ENCODE results near the gene GSC2.

The GSC2 gene

GRCh38 chr22:19148417-19149046 lies 1.6 kb downstream of the GSC2 start:
- no peak for DNase-seq (ENCODE audit: extremely low read depth, low read depth)
- TF ChIP-seq CTCF (IDR thresholded peaks at IDR 0.05; ENCODE audit: low read depth, low read length), result no peak

- TF ChIP-seq CTCF (IDR thresholded peaks at IDR 0.05; ENCODE audit: low read depth, low read length), result no peak
- DNase-seq (ENCODE audit: extremely low read depth, low read depth), result no peak
Observed at GRCh38 chr22:19147195-19147780, 2.8 kb downstream of the GSC2 start.

GRCh38 chr22:19146215-19146968 lies 3.7 kb downstream of the GSC2 start:
- no peak for DNase-seq (ENCODE audit: extremely low read depth, low read depth)
- TF ChIP-seq CTCF (IDR thresholded peaks at IDR 0.05; ENCODE audit: low read depth, low read length), result no peak

GRCh38 chr22:19143967-19144400 lies 6.1 kb downstream of the GSC2 start:
- DNase-seq (ENCODE audit: extremely low read depth, low read depth), result no peak
- TF ChIP-seq CTCF (IDR thresholded peaks at IDR 0.05; ENCODE audit: low read depth, low read length), result no peak

- TF ChIP-seq CTCF (IDR thresholded peaks at IDR 0.05; ENCODE audit: low read depth, low read length), result no peak
- no peak for DNase-seq (ENCODE audit: extremely low read depth, low read depth)
Observed at GRCh38 chr22:19143212-19143611, 6.9 kb downstream of the GSC2 start.

- no peak for TF ChIP-seq CTCF (IDR thresholded peaks at IDR 0.05; ENCODE audit: low read depth, low read length)
- no peak for DNase-seq (ENCODE audit: extremely low read depth, low read depth)
Observed at GRCh38 chr22:19142394-19142793, 7.7 kb downstream of the GSC2 start.

- DNase-seq (ENCODE audit: extremely low read depth, low read depth), result no peak
Observed at GRCh38 chr22:19139974-19140373, 10.1 kb downstream of the GSC2 start.

More at GRCh38 chr22:19139974-19140373, 10.1 kb downstream of the GSC2 start:
- no peak for TF ChIP-seq CTCF (IDR thresholded peaks at IDR 0.05; ENCODE audit: low read depth, low read length)

Data from AG09319 (cell line).